ENCODE data around the gene TLE2. TPM values are rescaled to one million over a fixed set of nuclear protein-coding genes. Genes with fewer than 3 reads are reported as not detected.

The TLE2 gene
- total and polyA plus RNA-seq, 2 donors (not counting 3 experiments of a cell fraction or from before 2014, with no cell fraction given) = 32.0 to 38.8 TPM

DNA sequence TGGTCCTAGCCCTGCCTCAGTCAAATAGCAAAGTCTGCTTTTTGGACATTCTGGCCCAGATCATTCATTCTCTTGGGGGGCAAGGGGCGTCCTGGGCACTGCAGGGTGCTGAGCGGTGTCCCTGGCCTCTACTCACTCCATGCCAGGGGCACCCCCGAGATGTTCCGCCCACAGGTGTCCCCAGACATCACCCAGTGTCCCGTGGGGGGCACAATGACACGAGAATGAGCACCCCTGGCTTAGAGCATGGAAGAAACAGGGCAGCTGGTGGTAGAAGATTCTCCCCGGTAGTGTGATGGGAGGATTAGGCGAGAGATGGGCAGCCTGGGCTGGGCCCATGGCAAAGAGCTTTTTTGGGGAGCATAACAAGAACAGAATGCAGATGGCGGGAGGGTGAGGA, 38.5 kb upstream of the TLE2 start:
- Histone ChIP-seq H3K4me1 (ENCODE audit: control insufficient read depth, extremely low read depth, insufficient read depth, low read length) (no peaks in the 10 kb centered on the region), H2AFZ (ENCODE audit: low read depth, low read length) (no peak overlapping the region), H3K9me3 (replicated peaks; ENCODE audit: control insufficient read depth, insufficient read depth, low read length) (no peaks in the 10 kb centered on the region), H3K27me3 (ENCODE audit: control insufficient read depth in 2 of 2, insufficient read depth in 2 of 2, low read length in 2 of 2) (no peaks in the 10 kb centered on the region), H4K20me1 (replicated peaks; ENCODE audit: control insufficient read depth, extremely low read depth, insufficient read depth, low read length) (no peaks in the 10 kb centered on the region), H3K79me2 (ENCODE audit: control insufficient read depth, insufficient read depth, low read length) (no peaks in the 10 kb centered on the region), H3K36me3 (ENCODE audit: control insufficient read depth in 2 of 2, extremely low read depth in 1 of 2, insufficient read depth in 2 of 2, low read length in 2 of 2) (no peaks in the 10 kb centered on the region), H3K4me2 (ENCODE audit: insufficient read depth, low read length) (no peak overlapping the region), H3K27ac (ENCODE audit: insufficient read depth, low read depth, low read length) (no peak overlapping the region), H3K9me1 (replicated peaks; ENCODE audit: control insufficient read depth, extremely low read depth, insufficient read depth, low read length) (no peaks in the 10 kb centered on the region), H3K9ac (replicated peaks; ENCODE audit: extremely low read depth, insufficient read depth, low read length) (no peak overlapping the region), H3K4me3 (replicated peaks in 1 of 3; ENCODE audit: insufficient read depth in 1 of 3, low read depth in 1 of 3, low read length in 3 of 3) (no peak overlapping the region)
- no peak for FAIRE-seq
- DNase-seq (ENCODE audit: low read depth, low spot score) = no peak
- ChIA-PET CTCF (interaction anchor here (1.3 to 2.0 kb wide), 3 partner anchors 31 to 105 kb away, joined by 3 to 6 read pairs (median 4); no protein-coding TSS in a partner anchor), POLR2A (no interaction called here)
- dilution Hi-C loops (cut with MboI; ENCODE audit: extremely low pct_ligation_motif_present, low sequenced_read_pairs) (no loop called here), intact Hi-C loops (cut with micrococcal nuclease) (no loop called here)
- TF ChIP-seq, protein P1, sequence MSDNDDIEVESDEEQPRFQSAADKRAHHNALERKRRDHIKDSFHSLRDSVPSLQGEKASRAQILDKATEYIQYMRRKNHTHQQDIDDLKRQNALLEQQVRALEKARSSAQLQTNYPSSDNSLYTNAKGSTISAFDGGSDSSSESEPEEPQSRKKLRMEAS (IDR thresholded peaks at IDR 0.05; ENCODE audit: insufficient read depth, insufficient read length) = no peak
- no peak for TF ChIP-seq JUN (IDR thresholded peaks at IDR 0.05; ENCODE audit: borderline replicate concordance, insufficient read depth, insufficient read length, low read depth)
- TF ChIP-seq POLR2A (IDR thresholded peaks at IDR 0.05; ENCODE audit: low read depth, low read length) = no peak
- TF ChIP-seq, protein P2, sequence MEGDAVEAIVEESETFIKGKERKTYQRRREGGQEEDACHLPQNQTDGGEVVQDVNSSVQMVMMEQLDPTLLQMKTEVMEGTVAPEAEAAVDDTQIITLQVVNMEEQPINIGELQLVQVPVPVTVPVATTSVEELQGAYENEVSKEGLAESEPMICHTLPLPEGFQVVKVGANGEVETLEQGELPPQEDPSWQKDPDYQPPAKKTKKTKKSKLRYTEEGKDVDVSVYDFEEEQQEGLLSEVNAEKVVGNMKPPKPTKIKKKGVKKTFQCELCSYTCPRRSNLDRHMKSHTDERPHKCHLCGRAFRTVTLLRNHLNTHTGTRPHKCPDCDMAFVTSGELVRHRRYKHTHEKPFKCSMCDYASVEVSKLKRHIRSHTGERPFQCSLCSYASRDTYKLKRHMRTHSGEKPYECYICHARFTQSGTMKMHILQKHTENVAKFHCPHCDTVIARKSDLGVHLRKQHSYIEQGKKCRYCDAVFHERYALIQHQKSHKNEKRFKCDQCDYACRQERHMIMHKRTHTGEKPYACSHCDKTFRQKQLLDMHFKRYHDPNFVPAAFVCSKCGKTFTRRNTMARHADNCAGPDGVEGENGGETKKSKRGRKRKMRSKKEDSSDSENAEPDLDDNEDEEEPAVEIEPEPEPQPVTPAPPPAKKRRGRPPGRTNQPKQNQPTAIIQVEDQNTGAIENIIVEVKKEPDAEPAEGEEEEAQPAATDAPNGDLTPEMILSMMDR (IDR thresholded peaks at IDR 0.05; ENCODE audit: extremely low read depth in 1 of 2, insufficient read depth in 1 of 2, low read depth in 1 of 2, low read length in 2 of 2) = no peak
- TF ChIP-seq EZH2 (IDR thresholded peaks at IDR 0.05; ENCODE audit: borderline replicate concordance, low read depth, low read length, severe bottlenecking) = no peak
- TF ChIP-seq POLR2AphosphoS5 (IDR thresholded peaks at IDR 0.05; ENCODE audit: insufficient read depth, low read depth, low read length) = no peak
- TF ChIP-seq GATA2 (IDR thresholded peaks at IDR 0.05; ENCODE audit: insufficient read depth, insufficient read length, low read depth, low read length) = no peak
- TF ChIP-seq MYC (IDR thresholded peaks at IDR 0.05; ENCODE audit: low read depth, low read length) = no peak
- TF ChIP-seq FOS (IDR thresholded peaks at IDR 0.05; ENCODE audit: borderline replicate concordance, insufficient read depth, low read length) = no peak
- no TSS peak for BruUV-seq (replicated peaks)

Measured in endothelial cell of umbilical vein (primary cell).